Skeletal muscle cell (primary cell): ENCODE results near the gene MOB3A.

Experiments
- DNase-seq: peaks from one replicate; pipeline ENCODE4 v3.0.0-alpha.2; 2010; ENCODE audit warnings: low read depth
- H3K4me3 ChIP-seq: 2 replicates; pipeline ENCODE4 v1.5.1; 2011; ENCODE audit warnings: low read depth, mild to moderate bottlenecking, control low read depth, low read length, moderate library complexity

MOB3A gene

GRCh38 chr19:2063824-2064223, 32.3 kb downstream of the MOB3A start:
- H3K4me3 ChIP-seq: no peak overlapping the region
- no peak for DNase-seq

- no peak overlapping the region for H3K4me3 ChIP-seq
- DNase-seq: no peak
Measured at GRCh38 chr19:2062770-2063169, 33.4 kb downstream of the MOB3A start.

- H3K4me3 ChIP-seq: peak overlapping the region; percentile 46
- no peak for DNase-seq
Measured at GRCh38 chr19:2062389-2062729, 33.8 kb downstream of the MOB3A start.

- peak overlapping the region; percentile 46 for H3K4me3 ChIP-seq
- peak; percentile 89 for DNase-seq
Measured at GRCh38 chr19:2061495-2062388, 34.4 kb downstream of the MOB3A start.

- H3K4me3 ChIP-seq: peak overlapping the region; percentile 45
- no peak for DNase-seq
Measured at GRCh38 chr19:2060884-2061494, 35.1 kb downstream of the MOB3A start.

GRCh38 chr19:2059422-2060201, 36.5 kb downstream of the MOB3A start:
- no peak for DNase-seq
- H3K4me3 ChIP-seq: no peak overlapping the region

GRCh38 chr19:2058570-2059421, 37.3 kb downstream of the MOB3A start:
- H3K4me3 ChIP-seq: no peak overlapping the region
- DNase-seq: no peak

- DNase-seq: no peak
- H3K4me3 ChIP-seq: no peak overlapping the region
Measured at GRCh38 chr19:2057484-2058469, 38.3 kb downstream of the MOB3A start.

- DNase-seq: no peak
- no peak overlapping the region for H3K4me3 ChIP-seq
Measured at GRCh38 chr19:2056837-2057192, 39.3 kb downstream of the MOB3A start.

- H3K4me3 ChIP-seq: no peak overlapping the region
- no peak for DNase-seq
Measured at GRCh38 chr19:2055931-2056836, 39.9 kb downstream of the MOB3A start.

GRCh38 chr19:2054763-2055162, 41.4 kb downstream of the MOB3A start:
- DNase-seq: no peak
- H3K4me3 ChIP-seq: no peak overlapping the region

GRCh38 chr19:2053601-2054389, 42.3 kb downstream of the MOB3A start:
- no peak overlapping the region for H3K4me3 ChIP-seq
- no peak for DNase-seq

GRCh38 chr19:2051773-2052704, 44.1 kb downstream of the MOB3A start:
- H3K4me3 ChIP-seq: no peak overlapping the region
- no peak for DNase-seq

GRCh38 chr19:2050991-2051772, 44.9 kb downstream of the MOB3A start, which contains the start of gene MKNK2:
Gene MKNK2, minus strand, starts transcription at chr19:2051244. Its CDS starts 393 bp downstream, at chr19:2050851.
- DNase-seq: no peak
- H3K4me3 ChIP-seq: peak within 1 kb of the TSS; percentile 93
